ENCODE measurements around the gene HNRNPF. TPM values are rescaled to one million over a fixed set of nuclear protein-coding genes. Genes with fewer than 3 reads are reported as not detected.

Gene HNRNPF
- total RNA-seq, 1 donor from 2014 or later: 173 TPM

DNA sequence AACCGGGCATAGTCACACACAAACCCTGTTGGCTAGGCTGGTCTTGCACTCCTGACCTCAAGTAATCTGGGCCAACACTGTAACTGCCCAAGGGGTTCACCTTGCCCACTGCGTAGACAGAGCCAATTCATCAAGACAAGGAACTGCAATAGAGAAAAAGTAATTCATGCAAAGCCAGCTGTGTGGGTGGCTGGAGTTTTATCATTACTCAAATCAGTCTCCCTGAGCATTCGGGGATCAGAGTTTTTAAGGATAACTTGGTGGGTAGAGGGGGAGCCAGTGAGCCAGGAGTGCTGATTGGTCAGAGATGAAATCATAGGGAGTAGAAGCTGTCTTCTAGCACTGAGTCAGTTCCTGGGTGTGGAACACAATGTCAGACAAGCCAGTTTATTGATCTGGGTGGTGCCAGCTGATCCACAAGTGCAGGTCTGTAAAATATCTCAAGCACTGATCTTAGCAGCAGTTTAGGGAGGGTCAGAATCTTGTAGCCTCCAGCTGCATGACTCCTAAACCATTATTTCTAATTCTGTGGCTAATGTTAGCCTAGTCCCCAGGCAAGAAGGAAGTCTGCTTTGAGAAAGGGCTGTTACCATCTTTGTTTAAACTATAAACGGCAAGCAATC is 53.1 kb downstream of the HNRNPF start:
- DNase-seq (no peak), ATAC-seq (no peak)
- Histone ChIP-seq H3K27me3 (ENCODE audit: low read depth) (no peaks in the 10 kb centered on the region), H3K27ac (no peak overlapping the region), H3K4me1 (no peaks in the 10 kb centered on the region), H3K36me3 (no peaks in the 10 kb centered on the region), H3K9me3 (no peaks in the 10 kb centered on the region), H3K4me3 (no peak overlapping the region)
- intact Hi-C loops (cut with DNase I): no loop called here
- TF ChIP-seq, protein P1, sequence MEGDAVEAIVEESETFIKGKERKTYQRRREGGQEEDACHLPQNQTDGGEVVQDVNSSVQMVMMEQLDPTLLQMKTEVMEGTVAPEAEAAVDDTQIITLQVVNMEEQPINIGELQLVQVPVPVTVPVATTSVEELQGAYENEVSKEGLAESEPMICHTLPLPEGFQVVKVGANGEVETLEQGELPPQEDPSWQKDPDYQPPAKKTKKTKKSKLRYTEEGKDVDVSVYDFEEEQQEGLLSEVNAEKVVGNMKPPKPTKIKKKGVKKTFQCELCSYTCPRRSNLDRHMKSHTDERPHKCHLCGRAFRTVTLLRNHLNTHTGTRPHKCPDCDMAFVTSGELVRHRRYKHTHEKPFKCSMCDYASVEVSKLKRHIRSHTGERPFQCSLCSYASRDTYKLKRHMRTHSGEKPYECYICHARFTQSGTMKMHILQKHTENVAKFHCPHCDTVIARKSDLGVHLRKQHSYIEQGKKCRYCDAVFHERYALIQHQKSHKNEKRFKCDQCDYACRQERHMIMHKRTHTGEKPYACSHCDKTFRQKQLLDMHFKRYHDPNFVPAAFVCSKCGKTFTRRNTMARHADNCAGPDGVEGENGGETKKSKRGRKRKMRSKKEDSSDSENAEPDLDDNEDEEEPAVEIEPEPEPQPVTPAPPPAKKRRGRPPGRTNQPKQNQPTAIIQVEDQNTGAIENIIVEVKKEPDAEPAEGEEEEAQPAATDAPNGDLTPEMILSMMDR (IDR thresholded peaks at IDR 0.05): no peak

GRCh38 chr10:43354879-43355380 is 54.1 kb downstream of the HNRNPF start:
- Histone ChIP-seq H3K27me3 (ENCODE audit: low read depth) (peaks cover 8% of the 10 kb centered on the region), H3K36me3 (no peaks in the 10 kb centered on the region), H3K4me3 (no peak overlapping the region), H3K4me1 (no peaks in the 10 kb centered on the region), H3K27ac (no peak overlapping the region), H3K9me3 (no peaks in the 10 kb centered on the region)
- intact Hi-C loops (cut with DNase I): no loop called here
- no peak for ATAC-seq
- no peak for DNase-seq
- TF ChIP-seq, protein P1 (IDR thresholded peaks at IDR 0.05): no peak

DNA sequence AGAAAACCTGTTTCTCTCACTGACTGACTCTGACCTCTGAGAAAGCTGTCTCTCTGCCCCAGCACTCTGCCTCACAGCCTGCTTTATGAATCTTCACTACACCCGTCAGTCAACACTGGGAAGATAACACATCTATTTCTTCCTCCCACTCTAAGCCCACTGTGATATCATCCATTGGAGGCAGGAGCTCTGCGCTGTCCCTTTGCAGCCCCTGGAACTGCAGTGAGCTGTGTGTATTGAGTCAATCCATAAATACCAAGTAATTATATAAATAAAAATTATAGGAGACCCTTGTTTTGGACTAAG is 54.7 kb downstream of the HNRNPF start:
- DNase-seq (no peak), ATAC-seq (no peak)
- Histone ChIP-seq H3K4me1 (no peaks in the 10 kb centered on the region), H3K36me3 (no peaks in the 10 kb centered on the region), H3K4me3 (no peak overlapping the region), H3K27me3 (ENCODE audit: low read depth) (peaks cover 14% of the 10 kb centered on the region), H3K27ac (no peak overlapping the region), H3K9me3 (no peaks in the 10 kb centered on the region)
- intact Hi-C loops (cut with DNase I): no loop called here
- TF ChIP-seq, protein P1 (IDR thresholded peaks at IDR 0.05): no peak

GRCh38 chr10:43353495-43354329 is 55.3 kb downstream of the HNRNPF start:
- intact Hi-C loops (cut with DNase I): no loop called here

DNA sequence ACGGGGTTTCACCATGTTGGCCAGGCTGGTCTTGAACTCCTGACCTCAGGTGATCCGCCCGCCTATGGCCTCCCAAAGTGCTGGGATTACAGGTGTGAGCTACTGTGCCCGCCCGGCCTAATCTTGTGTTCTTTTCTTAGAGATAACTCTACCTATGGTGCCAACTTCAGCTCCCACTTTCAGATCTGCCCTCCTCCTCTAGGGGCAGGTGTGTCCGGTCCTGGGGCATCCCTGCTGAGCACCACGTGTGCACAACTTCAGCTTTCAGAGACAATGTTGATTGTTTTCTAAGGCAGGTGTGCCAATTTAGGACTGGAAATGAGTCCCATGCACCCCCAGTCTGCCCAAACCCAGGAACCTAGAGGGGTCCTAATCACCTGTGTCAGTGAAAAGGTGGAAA is 56.0 kb downstream of the HNRNPF start:
- intact Hi-C loops (cut with DNase I): no loop called here
- TF ChIP-seq, protein P1 (IDR thresholded peaks at IDR 0.05): no peak
- Histone ChIP-seq H3K4me1 (peaks cover 4% of the 10 kb centered on the region), H3K4me3 (no peak overlapping the region), H3K36me3 (no peaks in the 10 kb centered on the region), H3K27me3 (ENCODE audit: low read depth) (peaks cover 14% of the 10 kb centered on the region), H3K9me3 (no peaks in the 10 kb centered on the region), H3K27ac (no peak overlapping the region)
- ATAC-seq (no peak), DNase-seq (no peak)

More at GRCh38 chr10:43353495-43354329, 55.3 kb downstream of the HNRNPF start:
- DNase-seq (no peak), ATAC-seq (no peak)
- no peak overlapping the region for H3K27ac ChIP-seq
- TF ChIP-seq, protein P1 (IDR thresholded peaks at IDR 0.05): no peak
- no peaks in the 10 kb centered on the region for H3K36me3 ChIP-seq
- no peaks in the 10 kb centered on the region for H3K9me3 ChIP-seq
- peaks cover 14% of the 10 kb centered on the region for H3K27me3 ChIP-seq (ENCODE audit: low read depth)
- H3K4me1 ChIP-seq: no peaks in the 10 kb centered on the region
- H3K4me3 ChIP-seq: no peak overlapping the region
